Hematopoietic multipotent progenitor cell (in vitro differentiated cells): Measurements from ENCODE around the gene ANKH. TPM values are rescaled to one million over a fixed set of nuclear protein-coding genes. Genes with fewer than 3 reads are reported as not detected.
"Not testable (repeated sequence)": the region's sequence is repeated elsewhere in the genome, so short reads cannot be mapped to it uniquely, and the experiment has no call there.

Experiments
- DNase-seq, 3 donors: peaks; one replicate each; pipeline ENCODE4 v3.0.0-alpha.2; 2011 to 2015; ENCODE audit warnings: low read depth in 2 of 3, low spot score in 2 of 3
- total RNA-seq: library from RNA; depleted of rRNA; stranded (reverse); fragments of >200 nt; gene quantifications from one replicate; pipeline ENCODE4 v1.2.3, GENCODE V29; 2012

ANKH gene
- 14.0 TPM for total RNA-seq

GRCh38 chr5:14871214-14872069, at the start of gene ANKH:
Gene ANKH (minus strand): TSS chr5:14871778. CDS start chr5:14871447, 331 bp downstream.
- peak; percentile 71 to 83 (median 82) for DNase-seq

- no peak for DNase-seq
Measured at GRCh38 chr5:14920121-14920520, 48.5 kb upstream of the ANKH start.

DNA sequence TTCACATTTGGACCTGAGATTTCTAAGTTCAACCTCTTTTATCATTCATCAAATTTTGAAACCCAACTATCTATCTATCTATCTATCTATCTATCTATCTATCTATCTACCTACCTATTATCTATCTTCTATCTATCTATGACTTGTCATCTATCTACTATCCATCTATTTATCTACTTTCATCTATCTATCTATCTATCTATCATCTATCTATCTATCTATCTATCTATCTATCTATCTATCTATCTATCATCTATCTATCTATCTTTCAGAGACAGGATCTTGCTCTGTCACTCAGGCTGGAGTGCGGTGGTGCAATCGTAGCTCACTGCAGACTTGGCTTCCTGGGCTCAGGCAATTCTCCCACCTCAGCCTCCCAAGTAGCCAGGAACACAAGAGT, 47.5 kb upstream of the ANKH start:
- DNase-seq = not testable (repeated sequence)

DNA sequence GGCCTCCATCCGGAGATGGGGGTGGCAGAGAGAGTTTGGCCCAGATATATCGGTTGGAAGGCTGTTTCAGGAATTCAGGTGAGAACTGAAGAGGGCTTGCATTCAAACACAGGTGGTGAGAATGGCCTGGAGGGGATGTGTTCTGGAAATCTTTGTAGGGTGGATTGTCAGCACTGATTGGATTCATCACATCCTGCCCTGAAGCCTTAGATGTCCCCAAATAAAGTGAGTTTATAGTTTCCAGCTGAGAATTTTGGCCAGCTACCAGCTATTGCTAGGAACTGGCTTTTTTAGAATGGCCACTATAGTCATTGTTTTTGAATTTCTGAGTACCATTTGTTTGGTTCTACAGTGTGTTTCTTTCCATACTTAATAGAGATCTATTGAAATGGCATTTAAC, 46.1 kb upstream of the ANKH start:
- DNase-seq = no peak

DNA sequence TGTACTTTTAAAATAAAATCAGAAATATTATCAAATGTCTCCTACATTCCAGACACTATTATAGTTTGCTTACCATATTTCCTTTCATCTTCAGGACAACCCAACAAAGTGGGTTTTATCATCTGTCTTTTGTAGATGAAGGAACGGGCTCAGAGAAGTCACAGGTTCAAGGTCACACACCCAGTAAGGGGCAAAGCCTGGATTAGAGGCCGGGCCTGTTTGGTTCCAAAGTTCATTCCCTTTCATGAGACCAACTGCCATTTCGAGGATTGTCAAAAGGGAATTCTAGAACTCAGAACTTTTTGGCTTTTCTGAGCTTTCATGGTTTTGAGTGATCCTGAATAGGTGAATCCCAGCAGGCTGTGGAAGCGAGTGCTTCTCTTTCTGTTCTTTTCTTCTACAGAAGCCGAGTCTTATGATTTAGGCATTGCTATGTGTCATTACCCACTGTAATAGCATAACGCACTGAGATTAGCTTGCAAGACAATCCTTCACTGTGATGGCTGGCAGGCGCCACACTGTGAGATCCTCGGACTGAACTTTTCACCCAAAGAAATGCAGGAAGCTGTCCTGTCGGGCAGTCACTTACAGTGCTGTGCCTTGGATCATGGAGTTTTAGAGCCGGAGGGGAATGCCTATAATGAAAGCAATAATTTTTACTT, 43.8 kb upstream of the ANKH start:
- no peak for DNase-seq

DNA sequence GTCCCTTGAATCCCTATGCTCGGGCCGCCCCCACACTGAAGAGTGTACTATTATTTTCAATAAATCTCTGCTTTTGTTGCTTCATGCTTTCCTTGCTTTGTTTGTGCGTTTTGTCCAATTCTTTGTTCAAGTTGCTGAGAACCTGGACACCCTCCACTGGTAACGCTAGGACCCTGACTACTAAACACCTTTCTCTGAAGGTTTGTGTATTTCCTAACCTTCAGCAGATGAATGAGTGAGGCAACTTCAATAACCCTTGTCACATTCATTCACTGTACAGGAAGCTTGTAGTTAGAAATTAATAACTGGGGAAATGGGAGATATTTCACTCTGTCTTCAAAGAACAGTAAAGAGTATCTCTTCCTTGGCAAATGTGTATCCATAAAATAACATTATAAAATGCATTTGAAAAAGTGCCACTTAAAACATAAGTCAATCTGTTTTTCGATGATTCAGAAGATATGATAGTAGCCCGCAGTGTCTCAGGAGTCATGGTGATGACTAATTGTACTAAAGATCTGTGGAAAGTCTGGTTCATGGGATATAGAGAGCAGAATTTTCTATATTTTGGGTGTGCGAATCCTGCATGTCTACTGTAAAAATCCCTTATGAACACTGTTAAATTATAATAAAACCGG, 43.2 kb upstream of the ANKH start:
- no peak for DNase-seq

DNA sequence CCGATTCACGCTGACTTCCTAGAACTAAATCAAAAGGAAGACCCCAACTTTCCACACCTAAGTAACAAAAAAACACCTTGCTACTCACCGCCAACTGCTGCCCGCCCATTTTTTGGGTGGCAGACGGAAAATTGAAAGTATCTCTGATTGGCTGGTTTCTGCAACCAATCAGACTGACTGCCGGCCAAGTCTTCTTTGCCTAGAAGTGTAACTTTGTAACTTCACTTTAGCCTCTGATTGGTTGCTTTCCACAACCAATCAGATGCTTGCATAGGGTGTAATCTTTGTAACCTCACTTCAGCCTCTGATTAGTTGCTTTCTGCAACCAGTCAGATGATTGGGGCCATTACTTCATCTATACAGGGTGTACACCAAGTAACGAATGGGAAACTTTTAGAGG, 42.6 kb upstream of the ANKH start:
- DNase-seq = no peak

DNA sequence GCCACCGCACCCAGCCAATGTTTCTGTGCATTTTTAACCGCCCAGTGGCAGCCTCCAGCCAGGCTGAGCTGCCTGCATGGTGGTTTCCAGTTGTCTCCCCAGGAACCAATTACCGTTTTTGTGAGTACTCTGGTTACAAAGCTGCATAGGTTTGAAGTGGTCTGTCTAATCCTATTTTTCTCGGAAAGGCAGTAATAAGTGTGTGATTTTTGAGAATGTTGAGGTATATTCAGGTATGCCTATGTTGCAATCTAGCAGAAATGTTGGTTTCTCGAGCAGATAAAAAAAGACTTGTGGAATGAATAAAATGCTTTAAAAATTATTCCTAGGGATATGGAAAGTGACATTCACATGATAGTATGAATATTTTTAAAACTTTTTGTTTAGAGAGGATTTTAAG, 41.5 kb upstream of the ANKH start:
- DNase-seq = no peak

DNA sequence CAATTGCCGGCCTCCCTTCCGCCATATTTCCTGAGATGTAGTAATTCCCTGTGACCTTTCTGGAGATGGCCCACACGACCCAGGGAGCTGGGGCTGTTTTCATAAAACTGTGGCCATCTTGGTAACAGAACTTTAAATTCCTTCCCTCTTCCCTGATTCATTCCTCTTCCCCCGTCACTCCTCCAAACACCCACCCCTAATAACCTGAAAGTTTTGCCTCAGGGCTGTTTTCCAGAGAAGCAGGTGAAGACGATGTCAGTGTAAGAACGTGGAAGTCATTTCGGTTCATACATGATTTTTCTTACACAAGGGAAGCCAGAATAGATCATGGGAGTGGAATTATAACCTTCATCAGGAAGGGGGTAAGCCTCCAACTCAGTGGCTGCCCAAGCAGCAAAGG, 40.6 kb upstream of the ANKH start:
- no peak for DNase-seq

- no peak for DNase-seq
Measured at GRCh38 chr5:14909369-14909768, 37.8 kb upstream of the ANKH start.

DNA sequence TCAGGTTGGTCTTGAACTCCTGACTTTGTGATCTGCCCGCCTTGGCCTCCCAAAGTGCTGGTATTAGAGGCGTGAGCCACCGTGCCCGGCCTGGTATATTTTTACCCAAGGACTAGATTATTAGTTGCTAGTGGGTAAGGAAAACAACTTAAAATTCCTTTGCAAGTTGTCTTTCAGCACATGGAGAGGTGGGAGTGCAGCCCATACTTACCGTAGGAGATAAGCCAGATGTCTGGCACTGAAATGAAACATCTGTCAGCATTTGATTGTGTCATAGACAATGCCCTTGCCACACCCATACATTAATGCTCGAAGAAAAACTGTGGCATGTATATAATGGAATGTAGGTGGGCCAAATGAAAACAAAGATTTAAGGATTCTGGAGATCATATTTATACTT, 36.6 kb upstream of the ANKH start:
- DNase-seq = no peak

DNA sequence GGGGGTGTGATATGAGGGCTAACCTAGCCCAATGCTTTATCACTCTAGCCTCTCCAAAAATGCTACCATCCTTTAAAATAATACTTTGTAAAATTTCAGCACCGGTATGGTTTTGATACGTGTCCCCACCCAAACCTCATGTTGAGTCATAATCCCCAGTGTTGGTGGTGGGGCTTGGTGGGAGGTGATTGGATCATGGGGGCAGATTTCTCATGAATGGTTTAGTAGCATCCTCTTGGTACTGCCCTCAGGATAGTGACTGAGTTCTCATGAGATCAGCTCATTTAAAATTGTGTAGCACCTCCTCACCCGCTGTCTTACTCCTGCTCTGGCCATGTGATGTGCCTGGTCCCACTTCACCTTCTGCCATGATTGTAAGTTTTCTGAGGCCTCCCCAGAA, 35.0 kb upstream of the ANKH start:
- no peak for DNase-seq

DNA sequence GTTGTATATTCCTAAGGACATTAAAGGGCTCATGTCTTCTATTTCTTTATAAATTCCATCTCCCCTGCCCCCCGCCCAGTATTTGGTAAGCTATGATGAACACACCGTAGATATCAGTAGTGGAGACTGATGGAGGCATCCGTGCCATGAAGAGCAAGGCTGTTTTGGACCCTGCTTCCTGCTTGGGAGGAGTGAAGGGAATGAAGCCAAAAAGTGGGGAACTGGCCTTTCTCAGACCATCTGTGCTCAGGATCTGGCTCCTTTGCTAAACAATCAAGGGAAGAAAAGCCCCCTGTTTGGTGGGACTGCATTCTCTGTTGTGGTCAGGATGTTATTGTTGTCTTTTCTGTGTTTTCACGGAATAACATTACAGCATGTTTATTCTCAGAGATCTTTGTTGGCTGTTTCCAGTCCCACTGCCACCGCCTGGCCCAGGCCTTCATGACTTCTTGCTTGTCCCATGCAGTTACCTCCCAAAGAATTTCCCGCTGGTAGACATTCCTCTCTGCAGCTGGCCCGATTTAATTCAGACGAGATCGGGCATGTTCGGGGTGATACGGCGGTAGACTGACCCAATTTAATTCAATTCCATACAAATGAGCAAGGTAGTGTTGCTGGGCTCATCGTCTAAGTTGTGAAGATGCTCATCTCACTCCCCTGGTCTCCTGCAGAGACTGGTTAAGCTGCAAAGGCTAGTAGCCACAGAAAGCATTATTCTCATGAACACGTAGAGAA, 31.4 kb upstream of the ANKH start:
- no peak for DNase-seq

DNA sequence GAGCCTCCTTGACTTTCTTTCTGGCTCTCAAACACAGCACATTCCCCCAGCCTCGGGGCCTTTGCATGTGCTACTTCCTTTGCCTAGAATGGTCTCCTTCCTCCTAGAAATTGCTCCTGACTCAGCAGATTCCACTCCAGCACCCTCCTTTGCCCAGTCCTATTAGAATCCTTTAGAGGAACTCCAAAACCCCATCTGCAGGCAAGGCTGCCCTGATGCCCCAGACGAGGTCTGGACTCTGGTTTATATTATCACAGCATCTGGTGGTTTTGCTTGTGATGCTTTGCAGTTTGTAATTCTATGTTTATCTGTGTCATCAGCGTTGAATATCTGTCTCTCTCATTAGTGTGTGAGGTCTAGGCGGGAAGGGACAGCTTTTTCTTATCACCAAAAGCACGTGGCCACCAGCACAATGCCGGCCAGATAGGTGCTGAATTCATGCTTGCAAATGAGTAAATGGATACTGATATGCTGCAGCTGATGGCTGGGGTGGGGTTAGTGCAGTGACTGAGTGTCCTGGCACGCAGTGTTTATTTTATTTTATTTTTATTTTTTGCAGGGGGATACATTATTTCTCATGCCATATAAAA, 30.0 kb upstream of the ANKH start:
- DNase-seq = no peak

DNA sequence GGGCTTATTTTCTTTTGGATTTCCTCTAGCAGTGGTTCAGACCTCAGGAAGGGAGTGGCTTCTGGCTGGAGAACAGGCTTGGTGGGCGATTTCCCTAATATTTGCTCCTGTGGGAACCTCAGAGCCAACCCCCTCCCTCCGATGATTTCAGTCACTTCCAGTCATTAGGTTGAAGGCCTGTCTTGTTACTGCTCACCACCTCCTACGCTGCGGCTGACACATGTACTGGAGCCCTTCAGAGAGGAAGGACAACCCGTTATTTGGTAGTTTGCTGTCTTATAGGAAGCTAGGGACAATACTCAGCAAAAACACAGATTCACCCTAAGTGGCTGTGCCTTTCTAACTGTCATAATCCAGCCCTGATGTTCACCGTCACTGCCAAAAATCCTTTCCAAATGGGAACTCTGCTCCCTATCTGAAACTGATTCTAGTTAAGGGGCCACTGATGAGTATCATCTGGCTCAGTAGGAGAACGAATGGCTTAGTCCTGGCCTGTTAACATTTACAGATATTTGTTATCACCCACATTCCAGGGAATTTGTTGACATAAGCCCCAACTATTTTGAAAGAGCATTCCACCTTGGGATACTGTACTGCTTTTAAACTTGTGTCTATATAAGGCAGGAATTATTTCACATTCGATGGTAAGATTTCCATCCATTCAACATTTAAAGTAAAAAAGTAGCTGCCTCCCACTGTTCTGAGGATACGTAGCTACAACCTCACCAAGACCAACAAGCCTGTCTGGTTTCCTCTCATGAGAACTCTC, 29.3 kb upstream of the ANKH start:
- no peak for DNase-seq

DNA sequence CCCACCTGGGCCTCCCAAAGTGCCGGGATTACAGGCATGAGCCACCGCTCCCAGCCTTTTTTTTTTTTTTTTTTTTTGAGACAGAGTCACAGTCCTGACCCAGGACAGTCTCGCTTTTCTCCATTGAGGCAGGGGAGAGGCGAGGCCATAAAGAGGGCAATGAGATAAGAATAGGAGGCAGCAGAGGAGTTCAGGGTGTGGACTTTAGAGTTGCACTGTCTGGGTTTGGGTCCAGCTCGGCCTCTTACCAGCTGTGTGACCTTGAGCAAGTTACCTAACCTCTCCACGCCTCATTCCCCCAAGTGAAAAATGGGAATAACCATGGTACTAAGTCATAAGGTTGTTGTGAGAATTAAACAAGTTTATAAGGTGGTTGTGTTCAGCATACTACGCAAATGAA, 24.6 kb upstream of the ANKH start:
- DNase-seq = no peak

DNA sequence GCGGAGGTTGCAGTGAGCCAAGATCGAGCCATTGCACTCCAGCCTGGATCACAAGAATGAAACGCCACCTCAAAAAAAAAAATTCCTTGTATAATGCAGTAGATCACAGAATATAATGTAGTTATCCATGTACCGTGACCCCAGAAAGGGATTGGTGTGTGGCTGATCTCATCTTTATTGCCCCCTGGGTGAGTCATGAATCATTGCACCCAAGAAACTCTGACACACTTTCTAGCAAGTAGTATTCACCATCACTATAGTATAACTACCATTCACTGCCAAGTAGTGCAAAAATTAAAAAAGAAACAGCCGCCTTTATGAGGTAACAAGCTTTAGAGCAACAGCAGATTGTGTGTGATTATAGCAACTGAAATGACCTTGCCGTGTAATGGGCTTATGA, 23.7 kb upstream of the ANKH start:
- peak in 1 of 3 donors; percentile 9 for DNase-seq

DNA sequence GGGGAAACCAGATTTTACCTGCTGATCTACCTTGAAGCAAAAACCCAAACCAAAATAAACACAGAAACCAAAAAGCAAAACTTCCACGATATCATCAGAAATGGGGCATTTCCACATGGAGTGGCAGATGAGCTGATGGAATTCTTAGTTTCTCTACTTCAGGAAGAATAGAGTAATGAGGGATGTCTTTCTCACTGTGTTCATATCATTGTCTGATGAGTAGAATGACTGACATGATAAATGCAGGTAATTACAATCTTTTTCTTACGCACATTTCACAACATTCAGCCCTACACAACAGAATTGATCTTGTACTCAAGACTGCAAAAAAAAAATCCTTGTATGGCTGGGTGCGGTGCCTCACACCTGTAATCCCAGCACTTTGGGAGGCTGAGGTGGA, 23.2 kb upstream of the ANKH start:
- no peak for DNase-seq

- DNase-seq = no peak
Measured at GRCh38 chr5:14893381-14893780, 21.8 kb upstream of the ANKH start.

DNA sequence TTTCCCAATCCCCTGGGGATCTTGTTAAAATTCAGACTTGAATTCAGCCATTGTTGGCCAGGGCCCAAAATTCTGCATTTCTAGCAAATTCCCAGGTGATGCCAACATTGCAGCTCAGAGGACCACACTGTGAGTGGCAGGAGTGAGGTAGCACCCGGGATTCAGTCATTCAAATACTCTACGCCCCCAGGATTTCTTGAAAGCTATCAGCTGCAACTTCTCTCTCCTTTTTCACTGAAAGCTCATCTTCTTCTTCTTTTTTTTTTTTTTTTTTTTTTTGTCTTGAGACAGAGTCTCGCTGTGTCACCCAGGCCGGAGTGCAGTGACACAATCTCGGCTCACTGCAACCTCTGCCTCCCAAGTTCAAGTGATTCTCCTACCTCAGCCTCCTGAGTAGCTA, 19.3 kb upstream of the ANKH start:
- DNase-seq = no peak
